HepG2 (cell line): Measurements from ENCODE around the gene C22orf42. TPM values are rescaled to one million over a fixed set of nuclear protein-coding genes. Genes with fewer than 3 reads are reported as not detected.
"Not testable (repeated sequence)": the region's sequence is repeated elsewhere in the genome, so short reads cannot be mapped to it uniquely, and the experiment has no call there.

ENCODE experiments used
- ATAC-seq: fragments of 200-7000 bp; cut with Tn5 transposase; 3 replicates; pipeline ENCODE4 v1.9.1; 2020; ENCODE audit warnings: mild to moderate bottlenecking, moderate library complexity
- BruUV-seq: library from RNA; stranded (reverse); fragments of 400-500 nt; replicated peaks from 2 replicates; lab custom pipeline; 2021; lab: Mats Ljungman, UMichigan
- CTCF ChIA-PET: fragments of 300-600 bp; formaldehyde crosslinking; extraction: SDS; loops from one replicate; lab custom pipeline; 2021; ENCODE audit warnings: low total read pairs, inconsistent platforms, low intra/inter-chr PET ratio; lab: Yijun Ruan, JAX
- POLR2A ChIA-PET: fragments of 350-600 bp; sonication (Branson Sonifier 250); formaldehyde crosslinking; loops from one replicate; lab custom pipeline; 2020; ENCODE audit warnings: antibody characterized with exemption, inconsistent platforms; lab: Yijun Ruan, JAX
- DNase-seq: peaks from one replicate; pipeline ENCODE4 v3.0.0-alpha.2; 2015; ENCODE audit warnings: low spot score
- FAIRE-seq: peaks from 3 replicates; lab custom pipeline; 2011; peaks lifted over from hg19 to GRCh38; lab: Jason Lieb, UNC
- H2AFZ ChIP-seq: one replicate; pipeline ENCODE4 v1.6.1; 2011; ENCODE audit warnings: low read length, inconsistent platforms
- H3K27ac ChIP-seq: fragments of 300-600 bp; 3 replicates; pipeline ENCODE4 v1.8.0; 2011; ENCODE audit warnings: mixed run types, mild to moderate bottlenecking, mixed read lengths, low read length, inconsistent platforms; ENCODE audit not compliant: insufficient read depth; ENCODE audit errors: extremely low read length
- H3K27me3 ChIP-seq, 2 experiments: fragments of 200-600 bp in 1 of 2; 2 replicates in 1 of 2; 3 replicates in 1 of 2; pipeline versions ENCODE4 v1.6.0 to v1.8.0; 2011; ENCODE audit warnings: low read length in 2 of 2, mild to moderate bottlenecking in 2 of 2, moderate library complexity in 2 of 2, inconsistent platforms in 1 of 2; ENCODE audit not compliant: insufficient read depth in 2 of 2, control insufficient read depth in 1 of 2
- H3K36me3 ChIP-seq, 2 experiments: fragments of 200-600 bp in 1 of 2; replicated peaks in 1 of 2; 2 replicates in 1 of 2; 3 replicates in 1 of 2; pipeline versions ENCODE4 v1.5.1 to v1.8.0; 2011; ENCODE audit warnings: low read length in 2 of 2, inconsistent platforms in 1 of 2; ENCODE audit not compliant: insufficient read depth in 2 of 2, control insufficient read depth in 1 of 2
- H3K4me1 ChIP-seq: 2 replicates; pipeline ENCODE4 v1.5.1; 2012; ENCODE audit warnings: low read length, inconsistent platforms; ENCODE audit not compliant: insufficient read depth
- H3K4me2 ChIP-seq: 2 replicates; pipeline ENCODE4 v1.6.0; 2011; ENCODE audit warnings: low read depth, low read length, inconsistent platforms
- H3K4me3 ChIP-seq, 3 experiments: fragments of 200-600 bp in 1 of 3; sonication (generic), shearing (Covaris generic) in 1 of 3; replicated peaks in 1 of 3; 2 replicates each; pipeline ENCODE4 v1.5.1; 2011 to 2016; ENCODE audit warnings: low read length in 3 of 3, inconsistent platforms in 2 of 3, low read depth in 2 of 3, mild to moderate bottlenecking in 2 of 3, control low read depth in 1 of 3, mixed read lengths in 1 of 3; ENCODE audit not compliant: insufficient read depth in 1 of 3
- H3K79me2 ChIP-seq: one replicate; pipeline ENCODE4 v1.6.1; 2011; ENCODE audit warnings: low read length, inconsistent platforms; ENCODE audit not compliant: insufficient read depth
- H3K9ac ChIP-seq: 2 replicates; pipeline ENCODE4 v1.6.0; 2011; ENCODE audit warnings: mild to moderate bottlenecking, low read depth, low read length, inconsistent platforms; ENCODE audit not compliant: insufficient read depth
- H3K9me3 ChIP-seq: 2 replicates; pipeline ENCODE4 v1.5.1; 2012; ENCODE audit warnings: mild to moderate bottlenecking, low read length
- H4K20me1 ChIP-seq: 2 replicates; pipeline ENCODE4 v1.6.0; 2011; ENCODE audit warnings: inconsistent platforms, mild to moderate bottlenecking, low read length, moderate library complexity; ENCODE audit not compliant: insufficient read depth
- STAG1 ChIP-seq: sonication (generic); formaldehyde crosslinking; IDR thresholded peaks from 2 replicates; pipeline ENCODE4 v1.4.0; 2020; ENCODE audit warnings: missing genetic modification reagents
- WGBS: methylation state at CpG from one replicate; pipeline ENCODE4 v1.1.6; 2017; ENCODE audit warnings: low lambda C conversion rate; 5-methylcytosine and 5-hydroxymethylcytosine counted together
- in situ Hi-C: cut with HindIII; loops from 2 replicates; pipeline ENCODE4 v1.10.0; 2017; ENCODE audit warnings: low pct_unique_long_range_greater_than_20kb; ENCODE audit not compliant: extremely low pct_ligation_motif_present
- intact Hi-C: fragments of 100-400 bp; cut with micrococcal nuclease; formaldehyde crosslinking; loops from one replicate; pipeline ENCODE4 v1.10.0; 2022; ENCODE audit not compliant: unreplicated experiment
- polyA plus RNA-seq, 8 experiments: library from polyadenylated mRNA; depleted of rRNA in 3 of 8; stranded (reverse) in 7 of 8; unstranded in 1 of 8; fragments of >200 nt; fragmentation: Illumina TruSeq in 4 of 8; extraction: Trizol in 4 of 8; gene quantifications; 2 replicates each; pipeline versions ENCODE4 v1.2.1 to v1.2.3, GENCODE V29; 2011 to 2016; ENCODE audit warnings: low read depth in 4 of 8, missing spikeins in 1 of 8, mixed read lengths in 1 of 8; ENCODE audit not compliant: insufficient read depth in 1 of 8
- total RNA-seq, 5 experiments: library from RNA; depleted of rRNA; stranded (reverse); fragments of >200 nt; fragmentation: Illumina TruSeq; extraction: Trizol; gene quantifications; 2 replicates each; pipeline ENCODE4 v1.2.3, GENCODE V29; 2016; ENCODE audit warnings: low read depth in 1 of 5
- TF ChIP-seq, protein P1 (sequence below): sonication (generic); formaldehyde crosslinking; IDR thresholded peaks from 2 replicates; pipeline ENCODE4 v1.5.0; 2020; ENCODE audit warnings: mild to moderate bottlenecking, missing genetic modification reagents, moderate library complexity
- TF ChIP-seq, protein P2 (sequence below): sonication (generic); formaldehyde crosslinking; IDR thresholded peaks from 2 replicates; pipeline ENCODE4 v1.5.0; 2020; ENCODE audit warnings: missing genetic modification reagents

Gene C22orf42
- total and polyA plus RNA-seq, 2 of the 13 experiments (the other 11 are each of a cell fraction or from before 2014, with no cell fraction given) = not detected

DNA sequence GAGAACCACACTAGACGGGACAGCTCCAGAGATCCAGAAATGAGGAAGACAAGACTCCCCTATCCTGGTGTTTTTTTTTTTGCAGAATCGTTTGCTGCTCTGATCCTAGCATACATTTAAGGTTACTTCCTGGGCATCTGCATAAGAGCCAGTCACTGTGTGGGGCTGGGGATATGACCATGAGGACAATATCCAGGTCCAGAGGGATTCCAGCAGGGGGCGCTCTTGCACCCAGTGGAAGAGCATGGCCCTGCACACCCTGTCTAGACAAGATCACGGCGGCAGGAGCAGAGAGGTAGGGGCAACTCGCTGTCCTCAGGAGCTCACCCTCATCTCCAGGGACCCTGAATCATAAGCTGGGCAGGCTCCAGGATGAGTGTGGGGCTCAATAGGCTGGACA, 18.4 kb downstream of the C22orf42 start:
- peak; percentile 42 for TF ChIP-seq STAG1 (CRISPR knock-in tag)
- TF ChIP-seq, protein P1, sequence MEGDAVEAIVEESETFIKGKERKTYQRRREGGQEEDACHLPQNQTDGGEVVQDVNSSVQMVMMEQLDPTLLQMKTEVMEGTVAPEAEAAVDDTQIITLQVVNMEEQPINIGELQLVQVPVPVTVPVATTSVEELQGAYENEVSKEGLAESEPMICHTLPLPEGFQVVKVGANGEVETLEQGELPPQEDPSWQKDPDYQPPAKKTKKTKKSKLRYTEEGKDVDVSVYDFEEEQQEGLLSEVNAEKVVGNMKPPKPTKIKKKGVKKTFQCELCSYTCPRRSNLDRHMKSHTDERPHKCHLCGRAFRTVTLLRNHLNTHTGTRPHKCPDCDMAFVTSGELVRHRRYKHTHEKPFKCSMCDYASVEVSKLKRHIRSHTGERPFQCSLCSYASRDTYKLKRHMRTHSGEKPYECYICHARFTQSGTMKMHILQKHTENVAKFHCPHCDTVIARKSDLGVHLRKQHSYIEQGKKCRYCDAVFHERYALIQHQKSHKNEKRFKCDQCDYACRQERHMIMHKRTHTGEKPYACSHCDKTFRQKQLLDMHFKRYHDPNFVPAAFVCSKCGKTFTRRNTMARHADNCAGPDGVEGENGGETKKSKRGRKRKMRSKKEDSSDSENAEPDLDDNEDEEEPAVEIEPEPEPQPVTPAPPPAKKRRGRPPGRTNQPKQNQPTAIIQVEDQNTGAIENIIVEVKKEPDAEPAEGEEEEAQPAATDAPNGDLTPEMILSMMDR = 0 out of 2 replicates have a peak, but pooled peaks have one; percentile 17
- intact Hi-C loops, H3K4me2 ChIP-seq, DNase-seq, H3K9ac ChIP-seq, H3K4me1 ChIP-seq, CTCF ChIA-PET, BruUV-seq, POLR2A ChIA-PET, H3K4me3 ChIP-seq, H3K36me3 ChIP-seq, H4K20me1 ChIP-seq, H3K27me3 ChIP-seq, H2AFZ ChIP-seq, H3K9me3 ChIP-seq, in situ Hi-C loops, H3K79me2 ChIP-seq, H3K27ac ChIP-seq: not testable (repeated sequence)
- peak; percentile 83 for FAIRE-seq
- peak; percentile 82 for ATAC-seq
- 19% methylated on average over 4 of the region's 6 CpGs for WGBS

DNA sequence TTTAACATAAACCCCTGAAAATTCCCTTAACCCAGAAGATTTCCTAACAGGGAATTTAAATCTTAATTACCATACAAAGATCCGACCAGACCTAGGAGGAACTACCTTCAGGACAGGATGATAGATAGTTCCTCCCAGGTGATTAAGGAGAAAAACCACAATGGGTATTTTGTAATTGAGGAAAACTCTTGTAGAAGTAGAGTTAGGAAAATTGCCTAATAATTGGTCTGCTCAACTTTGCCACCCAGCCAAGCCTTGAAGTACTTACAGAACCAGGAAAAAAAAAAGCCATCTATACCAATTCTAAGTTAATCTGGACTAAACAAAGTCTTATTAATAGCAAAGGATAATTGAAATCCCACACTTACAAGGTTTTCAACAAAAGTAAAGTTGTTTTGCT, 20.5 kb downstream of the C22orf42 start:
- H3K27ac ChIP-seq, H3K27me3 ChIP-seq, DNase-seq, POLR2A ChIA-PET, H4K20me1 ChIP-seq, in situ Hi-C loops, H3K4me1 ChIP-seq, CTCF ChIA-PET, ATAC-seq, H3K79me2 ChIP-seq, H3K9me3 ChIP-seq, BruUV-seq, intact Hi-C loops, FAIRE-seq, H3K9ac ChIP-seq, H3K36me3 ChIP-seq, H2AFZ ChIP-seq: not testable (repeated sequence)
- peak overlapping the region in 1 of 3 experiments; percentile 57; a peak in 2 of 6 replicates for H3K4me3 ChIP-seq
- TF ChIP-seq, protein P2, sequence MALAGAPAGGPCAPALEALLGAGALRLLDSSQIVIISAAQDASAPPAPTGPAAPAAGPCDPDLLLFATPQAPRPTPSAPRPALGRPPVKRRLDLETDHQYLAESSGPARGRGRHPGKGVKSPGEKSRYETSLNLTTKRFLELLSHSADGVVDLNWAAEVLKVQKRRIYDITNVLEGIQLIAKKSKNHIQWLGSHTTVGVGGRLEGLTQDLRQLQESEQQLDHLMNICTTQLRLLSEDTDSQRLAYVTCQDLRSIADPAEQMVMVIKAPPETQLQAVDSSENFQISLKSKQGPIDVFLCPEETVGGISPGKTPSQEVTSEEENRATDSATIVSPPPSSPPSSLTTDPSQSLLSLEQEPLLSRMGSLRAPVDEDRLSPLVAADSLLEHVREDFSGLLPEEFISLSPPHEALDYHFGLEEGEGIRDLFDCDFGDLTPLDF (CRISPR knock-in tag) = 0 out of 2 replicates have a peak, but pooled peaks have one; percentile 7
- WGBS = 4% methylated on average over 1 of the region's 1 CpG
- H3K4me2 ChIP-seq = peak overlapping the region; percentile 90
